ENCODE measurements around the gene CLCN2.

CLCN2 gene

GRCh38 chr3:184375747-184376461, 14.5 kb upstream of the CLCN2 start:
- H3K4me3 ChIP-seq (ENCODE audit: low read depth, low read length) = no peak overlapping the region
- no peak for TF ChIP-seq MAX (IDR thresholded peaks at IDR 0.05; ENCODE audit: low read depth, low read length)
- TF ChIP-seq CTCF (IDR thresholded peaks at IDR 0.05; ENCODE audit: low read depth, low read length) = no peak
- TF ChIP-seq POLR2A (IDR thresholded peaks at IDR 0.05; ENCODE audit: extremely low read depth, insufficient read length) = no peak
- TF ChIP-seq MYC (IDR thresholded peaks at IDR 0.05; ENCODE audit: low read depth, low read length) = no peak
- DNase-seq (ENCODE audit: low read depth) = no peak

GRCh38 chr3:184373422-184373821, 12.0 kb upstream of the CLCN2 start:
- TF ChIP-seq MYC (IDR thresholded peaks at IDR 0.05; ENCODE audit: low read depth, low read length) (no peak), POLR2A (IDR thresholded peaks at IDR 0.05; ENCODE audit: extremely low read depth, insufficient read length) (no peak), CTCF (IDR thresholded peaks at IDR 0.05; ENCODE audit: low read depth, low read length) (no peak), MAX (IDR thresholded peaks at IDR 0.05; ENCODE audit: low read depth, low read length) (no peak)
- no peak for DNase-seq (ENCODE audit: low read depth)

GRCh38 chr3:184372911-184373310, 11.5 kb upstream of the CLCN2 start:
- H3K4me3 ChIP-seq (ENCODE audit: low read depth, low read length) = no peak overlapping the region
- no peak for TF ChIP-seq MAX (IDR thresholded peaks at IDR 0.05; ENCODE audit: low read depth, low read length)
- TF ChIP-seq MYC (IDR thresholded peaks at IDR 0.05; ENCODE audit: low read depth, low read length) = no peak
- no peak for TF ChIP-seq POLR2A (IDR thresholded peaks at IDR 0.05; ENCODE audit: extremely low read depth, insufficient read length)
- TF ChIP-seq CTCF (IDR thresholded peaks at IDR 0.05; ENCODE audit: low read depth, low read length) = no peak
- DNase-seq (ENCODE audit: low read depth) = no peak

More at GRCh38 chr3:184373422-184373821, 12.0 kb upstream of the CLCN2 start:
- no peak overlapping the region for H3K4me3 ChIP-seq (ENCODE audit: low read depth, low read length)

- TF ChIP-seq CTCF (IDR thresholded peaks at IDR 0.05; ENCODE audit: low read depth, low read length) = no peak
- TF ChIP-seq MAX (IDR thresholded peaks at IDR 0.05; ENCODE audit: low read depth, low read length) = no peak
- no peak for TF ChIP-seq POLR2A (IDR thresholded peaks at IDR 0.05; ENCODE audit: extremely low read depth, insufficient read length)
- TF ChIP-seq MYC (IDR thresholded peaks at IDR 0.05; ENCODE audit: low read depth, low read length) = no peak
- no peak overlapping the region for H3K4me3 ChIP-seq (ENCODE audit: low read depth, low read length)
- DNase-seq (ENCODE audit: low read depth) = no peak
Observed at GRCh38 chr3:184372296-184372821, 11.0 kb upstream of the CLCN2 start.

GRCh38 chr3:184371570-184372018, 10.2 kb upstream of the CLCN2 start:
- H3K4me3 ChIP-seq (ENCODE audit: low read depth, low read length) = no peak overlapping the region
- TF ChIP-seq MAX (IDR thresholded peaks at IDR 0.05; ENCODE audit: low read depth, low read length) (peak; percentile 76), MYC (IDR thresholded peaks at IDR 0.05; ENCODE audit: low read depth, low read length) (0 out of 2 replicates have a peak, but pooled peaks have one; percentile 27), CTCF (IDR thresholded peaks at IDR 0.05; ENCODE audit: low read depth, low read length) (peak; percentile 95), POLR2A (IDR thresholded peaks at IDR 0.05; ENCODE audit: extremely low read depth, insufficient read length) (peak; percentile 20)
- DNase-seq (ENCODE audit: low read depth) = peak; percentile 89

Data from NB4 (cell line).